Panc1 (cell line): ENCODE measurements around the gene FLYWCH2. TPM values are rescaled to one million over a fixed set of nuclear protein-coding genes. Genes with fewer than 3 reads are reported as not detected.
A peak's percentile ranks its signal among the peaks of the same experiment; 100 is the strongest.

ENCODE experiments used
- ATAC-seq: fragments of 200-7000 bp; cut with Tn5 transposase; 2 replicates; pipeline ENCODE4 v1.9.1; 2020; ENCODE audit warnings: mild to moderate bottlenecking, moderate library complexity
- BruUV-seq: library from RNA; stranded (reverse); fragments of 400-500 nt; replicated peaks from 2 replicates; lab custom pipeline; 2021; lab: Mats Ljungman, UMichigan
- CTCF ChIA-PET: fragments of 300-600 bp; sonication (Branson Sonifier 250); formaldehyde crosslinking; loops from one replicate; lab custom pipeline; 2022; ENCODE audit warnings: antibody characterized with exemption; lab: Charles Lee
- POLR2A ChIA-PET: fragments of 300-600 bp; sonication (Branson Sonifier 250); formaldehyde crosslinking; loops from one replicate; lab custom pipeline; 2022; ENCODE audit warnings: antibody characterized with exemption; lab: Charles Lee
- DNase-seq: peaks from one replicate; pipeline ENCODE4 v3.0.0-alpha.2; 2010; ENCODE audit warnings: low read depth, low spot score
- H3K27ac ChIP-seq: 2 replicates; pipeline ENCODE4 v1.5.1; 2011; ENCODE audit warnings: mild to moderate bottlenecking, low read length, inconsistent platforms
- H3K27me3 ChIP-seq: fragments of 200-500 bp; sonication (Bioruptor generic); 2 replicates; pipeline ENCODE4 v1.6.0; 2014; ENCODE audit warnings: low read length, inconsistent platforms; ENCODE audit not compliant: control insufficient read depth, insufficient read depth
- H3K36me3 ChIP-seq: fragments of 200-500 bp; sonication (Bioruptor generic); 2 replicates; pipeline ENCODE4 v1.5.1; 2014; ENCODE audit warnings: inconsistent platforms, mild to moderate bottlenecking, low read length, moderate library complexity; ENCODE audit not compliant: control insufficient read depth, insufficient read depth
- H3K4me1 ChIP-seq: 2 replicates; pipeline ENCODE4 v1.5.1; 2011; ENCODE audit warnings: inconsistent platforms, mild to moderate bottlenecking, low read length, moderate library complexity; ENCODE audit not compliant: control insufficient read depth, insufficient read depth
- H3K4me3 ChIP-seq, 2 experiments: 2 replicates each; pipeline ENCODE4 v1.5.1; 2011 to 2012; ENCODE audit warnings: low read depth in 2 of 2, low read length in 2 of 2, mild to moderate bottlenecking in 2 of 2, inconsistent platforms in 1 of 2, moderate library complexity in 1 of 2
- H3K9me3 ChIP-seq: fragments of 200-500 bp; sonication (Bioruptor generic); 2 replicates; pipeline ENCODE4 v1.5.1; 2014; ENCODE audit warnings: low read depth, mild to moderate bottlenecking, inconsistent platforms, low read length, moderate library complexity; ENCODE audit not compliant: control insufficient read depth, insufficient read depth
- CTCF ChIP-seq: fragments of 450-650 bp; IDR thresholded peaks from 2 replicates; pipeline ENCODE4 v1.5.1; 2017; ENCODE audit warnings: mild to moderate bottlenecking
- POLR2AphosphoS5 ChIP-seq: IDR thresholded peaks from 2 replicates; pipeline ENCODE4 v1.6.1; 2012; ENCODE audit warnings: mild to moderate bottlenecking, low read depth, low read length, moderate library complexity
- REST ChIP-seq, 2 experiments: IDR thresholded peaks; 2 replicates each; pipeline ENCODE4 v1.6.1; 2011 to 2012; ENCODE audit warnings: low read depth in 2 of 2, control low read depth in 1 of 2, low read length in 1 of 2, mild to moderate bottlenecking in 1 of 2, moderate library complexity in 1 of 2; ENCODE audit not compliant: insufficient read depth in 1 of 2
- SIN3A ChIP-seq: IDR thresholded peaks from 2 replicates; pipeline ENCODE4 v1.6.1; 2012; ENCODE audit warnings: low read depth, mild to moderate bottlenecking, low read length, moderate library complexity, borderline replicate concordance; ENCODE audit not compliant: insufficient read depth
- TCF7L2 ChIP-seq: IDR thresholded peaks from 2 replicates; pipeline ENCODE4 v1.6.1; 2011; ENCODE audit warnings: mild to moderate bottlenecking, low read depth, low read length, inconsistent platforms
- in situ Hi-C: cut with HindIII; loops from 2 replicates; pipeline ENCODE4 v1.10.0; 2016; ENCODE audit warnings: low sequenced_read_pairs, low pct_unique_long_range_greater_than_20kb
- intact Hi-C: fragments of 100-400 bp; cut with micrococcal nuclease; formaldehyde crosslinking; loops from one replicate; pipeline ENCODE4 v1.10.0; 2022; ENCODE audit not compliant: unreplicated experiment
- total RNA-seq: library from RNA; stranded (reverse); gene quantifications from one replicate; pipeline ENCODE4 v1.2.1, GENCODE V29; 2021; ENCODE audit not compliant: unreplicated experiment

FLYWCH2 gene
- total RNA-seq, 1 experiment from 2014 or later, result 77.3 TPM

- DNase-seq, result no peak
- Histone ChIP-seq H3K36me3 (no peaks in the 10 kb centered on the region), H3K4me1 (peaks cover 28% of the 10 kb centered on the region), H3K4me3 (no peak overlapping the region), H3K27ac (peak overlapping the region; percentile 70), H3K27me3 (no peaks in the 10 kb centered on the region), H3K9me3 (no peaks in the 10 kb centered on the region; the same call in 1 of the 2 replicates)
- in situ Hi-C loops, result no loop called here
- POLR2A ChIA-PET, result no interaction called here
- TF ChIP-seq CTCF (no peak), POLR2AphosphoS5 (no peak), SIN3A (no peak), TCF7L2 (no peak), REST (IDR thresholded peaks at IDR 0.05; ENCODE audit: insufficient read depth in 1 of 2, low read depth in 2 of 2, low read length in 1 of 2) (no peak)
- ATAC-seq, result no peak
- CTCF ChIA-PET, result interaction anchor here (1.7 kb wide), 1 partner anchor 15 kb away, joined by 7 read pairs; no protein-coding TSS in a partner anchor
- BruUV-seq, result no TSS peak
- intact Hi-C loops, result no loop called here
Measured at GRCh38 chr16:2853531-2854073, 29.4 kb upstream of the FLYWCH2 start.

- CTCF ChIA-PET, result interaction anchor here (0.7 to 1.7 kb wide), 3 partner anchors 13 to 322 kb away, joined by 3 to 7 read pairs (median 5); no protein-coding TSS in a partner anchor
- H3K27ac ChIP-seq, result peak overlapping the region; percentile 70
- intact Hi-C loops, result no loop called here
- no peak for ATAC-seq
- H3K27me3 ChIP-seq, result no peaks in the 10 kb centered on the region
- DNase-seq, result no peak
- H3K4me3 ChIP-seq, result no peak overlapping the region
- BruUV-seq, result no TSS peak
- no peaks in the 10 kb centered on the region for H3K36me3 ChIP-seq
- POLR2A ChIA-PET, result no interaction called here
- TF ChIP-seq TCF7L2 (no peak), CTCF (peak; percentile 90)
- peaks cover 28% of the 10 kb centered on the region for H3K4me1 ChIP-seq
- no peaks in the 10 kb centered on the region; the same call in 1 of the 2 replicates for H3K9me3 ChIP-seq
- in situ Hi-C loops, result no loop called here
Measured at GRCh38 chr16:2854700-2855309, 28.2 kb upstream of the FLYWCH2 start.
